IPS-NIHi7 (cell line): ENCODE results near the gene ALOX15.
"Not testable (repeated sequence)": the region's sequence is repeated elsewhere in the genome, so short reads cannot be mapped to it uniquely, and the experiment has no call there.

Source experiments
- DNase-seq: peaks from one replicate; pipeline ENCODE4 v3.0.0; 2012; ENCODE audit warnings: mixed read lengths; ENCODE audit errors: extremely low spot score

The ALOX15 gene

GRCh38 chr17:4617090-4617489 lies 24.4 kb downstream of the ALOX15 start:
- DNase-seq, result no peak

- DNase-seq, result no peak
These were observed 25.0 kb downstream of the ALOX15 start for GRCh38 chr17:4616476-4616875.

- peak; percentile 15 for DNase-seq
These were observed 30.8 kb downstream of the ALOX15 start for GRCh38 chr17:4610656-4611055.

GRCh38 chr17:4610162-4610561 lies 31.3 kb downstream of the ALOX15 start:
- DNase-seq, result no peak

- peak; percentile 4 for DNase-seq
These were observed 31.7 kb downstream of the ALOX15 start for GRCh38 chr17:4609761-4610160.

- DNase-seq, result peak; percentile 33
These were observed 33.7 kb downstream of the ALOX15 start for GRCh38 chr17:4607773-4608187.

- DNase-seq, result no peak
These were observed 34.2 kb downstream of the ALOX15 start for GRCh38 chr17:4607261-4607741.

- DNase-seq, result no peak
These were observed 35.7 kb downstream of the ALOX15 start for GRCh38 chr17:4605826-4606225.

- not testable (repeated sequence) for DNase-seq
These were observed 36.7 kb downstream of the ALOX15 start for GRCh38 chr17:4604736-4605135.

GRCh38 chr17:4604111-4604644 lies 37.3 kb downstream of the ALOX15 start:
- DNase-seq, result no peak

GRCh38 chr17:4602041-4602440 lies 39.4 kb downstream of the ALOX15 start:
- no peak for DNase-seq

GRCh38 chr17:4601326-4601725 lies 40.2 kb downstream of the ALOX15 start:
- DNase-seq, result no peak

- no peak for DNase-seq
These were observed 40.9 kb downstream of the ALOX15 start for GRCh38 chr17:4600563-4600962.

- DNase-seq, result peak; percentile 84
These were observed 41.8 kb downstream of the ALOX15 start for GRCh38 chr17:4599505-4600281.

GRCh38 chr17:4598776-4599504 lies 42.5 kb downstream of the ALOX15 start:
- no peak for DNase-seq

- no peak for DNase-seq
These were observed 43.5 kb downstream of the ALOX15 start for GRCh38 chr17:4597975-4598374.

GRCh38 chr17:4596636-4597380 lies 44.7 kb downstream of the ALOX15 start:
- no peak for DNase-seq

GRCh38 chr17:4595685-4596342 lies 45.7 kb downstream of the ALOX15 start:
- not testable (repeated sequence) for DNase-seq

GRCh38 chr17:4594931-4595684 lies 46.4 kb downstream of the ALOX15 start:
- DNase-seq, result peak; percentile 78

- no peak for DNase-seq
These were observed 47.1 kb downstream of the ALOX15 start for GRCh38 chr17:4594406-4594805.

- DNase-seq, result no peak
These were observed 48.5 kb downstream of the ALOX15 start for GRCh38 chr17:4593021-4593421.
